ENCODE data around the gene HBQ1. TPM values are rescaled to one million over a fixed set of nuclear protein-coding genes. Genes with fewer than 3 reads are reported as not detected.
A peak's percentile ranks its signal among the peaks of the same experiment; 100 is the strongest.

Gene HBQ1
- total RNA-seq, 1 experiment from 2014 or later: not detected

DNA sequence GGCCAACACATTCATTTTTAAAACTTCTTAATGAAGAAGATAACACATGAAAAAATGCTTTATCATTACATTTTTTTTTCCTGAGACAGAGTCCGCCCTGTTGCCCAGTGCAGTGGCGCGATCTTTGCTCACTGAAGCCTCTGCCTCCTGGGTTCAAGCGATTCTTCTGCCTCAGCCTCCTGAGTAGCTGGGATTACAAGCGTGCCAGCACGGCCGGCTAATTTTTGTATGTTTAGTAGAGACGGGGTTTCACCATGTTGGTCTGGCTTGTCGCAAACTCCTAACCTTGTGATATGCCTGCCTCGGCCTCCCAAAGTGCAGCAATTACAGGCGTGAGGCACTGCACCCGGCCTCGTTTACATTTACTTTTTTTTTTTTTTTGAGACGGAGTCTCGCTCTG is 13.2 kb downstream of the HBQ1 start:
- TF ChIP-seq, protein P1, sequence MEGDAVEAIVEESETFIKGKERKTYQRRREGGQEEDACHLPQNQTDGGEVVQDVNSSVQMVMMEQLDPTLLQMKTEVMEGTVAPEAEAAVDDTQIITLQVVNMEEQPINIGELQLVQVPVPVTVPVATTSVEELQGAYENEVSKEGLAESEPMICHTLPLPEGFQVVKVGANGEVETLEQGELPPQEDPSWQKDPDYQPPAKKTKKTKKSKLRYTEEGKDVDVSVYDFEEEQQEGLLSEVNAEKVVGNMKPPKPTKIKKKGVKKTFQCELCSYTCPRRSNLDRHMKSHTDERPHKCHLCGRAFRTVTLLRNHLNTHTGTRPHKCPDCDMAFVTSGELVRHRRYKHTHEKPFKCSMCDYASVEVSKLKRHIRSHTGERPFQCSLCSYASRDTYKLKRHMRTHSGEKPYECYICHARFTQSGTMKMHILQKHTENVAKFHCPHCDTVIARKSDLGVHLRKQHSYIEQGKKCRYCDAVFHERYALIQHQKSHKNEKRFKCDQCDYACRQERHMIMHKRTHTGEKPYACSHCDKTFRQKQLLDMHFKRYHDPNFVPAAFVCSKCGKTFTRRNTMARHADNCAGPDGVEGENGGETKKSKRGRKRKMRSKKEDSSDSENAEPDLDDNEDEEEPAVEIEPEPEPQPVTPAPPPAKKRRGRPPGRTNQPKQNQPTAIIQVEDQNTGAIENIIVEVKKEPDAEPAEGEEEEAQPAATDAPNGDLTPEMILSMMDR (conservative IDR thresholded peaks at IDR 0.05; ENCODE audit: low read depth, low read length): no peak
- TF ChIP-seq EZH2phosphoT487 (IDR thresholded peaks at IDR 0.05; ENCODE audit: borderline replicate concordance, low read length): no peak
- no peak for TF ChIP-seq EZH2 (IDR thresholded peaks at IDR 0.05; ENCODE audit: low read length, unreplicated experiment)
- no peaks in the 10 kb centered on the region for H3K9me3 ChIP-seq (ENCODE audit: low read length)

DNA sequence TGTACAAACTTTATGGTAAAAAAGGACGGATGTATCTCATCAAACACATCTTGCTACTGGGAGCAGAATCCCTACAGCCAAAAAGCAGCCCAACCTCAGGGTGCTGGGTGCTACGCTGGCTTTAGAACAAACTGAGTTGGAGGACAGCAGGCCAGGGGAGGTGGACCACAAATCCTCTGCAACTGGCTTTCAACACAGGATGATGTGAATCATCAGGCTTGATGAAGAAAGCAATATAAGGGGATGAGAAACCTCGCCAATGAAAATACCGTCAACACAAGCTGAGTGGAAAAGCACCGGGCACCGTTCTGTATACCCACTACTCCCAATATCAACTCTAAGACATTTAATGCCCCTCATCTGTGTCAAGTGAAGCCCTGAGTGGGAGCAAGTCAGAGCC is 14.3 kb downstream of the HBQ1 start:
- no TSS peak for BruUV-seq (replicated peaks)
- CTCF ChIA-PET: interaction anchor here (0.6 kb wide), 1 partner anchor 34 kb away, joined by 3 read pairs; no protein-coding TSS in a partner anchor

More for the DNA sequence above, 13.2 kb downstream of the HBQ1 start:
- Histone ChIP-seq H3K4me2 (ENCODE audit: low read length) (no peak overlapping the region), H3K79me2 (ENCODE audit: low read length) (no peaks in the 10 kb centered on the region), H2AFZ (ENCODE audit: low read length) (no peak overlapping the region), H3K36me3 (ENCODE audit: low read depth, low read length) (peaks cover 23% of the 10 kb centered on the region), H3K27me3 (ENCODE audit: low read length) (no peaks in the 10 kb centered on the region), H3K4me1 (ENCODE audit: insufficient read depth, low read length) (no peaks in the 10 kb centered on the region), H4K20me1 (ENCODE audit: low read length) (no peaks in the 10 kb centered on the region), H3K9me2 (replicated peaks; ENCODE audit: low read length) (no peaks in the 10 kb centered on the region), H3K4me3 (ENCODE audit: low read length) (no peak overlapping the region), H3K27ac (ENCODE audit: low read length) (no peak overlapping the region), H3K9ac (ENCODE audit: low read length) (no peak overlapping the region), H3F3A (ENCODE audit: low read length, unreplicated experiment) (no peaks in the 10 kb centered on the region)
- POLR2A ChIA-PET (ENCODE audit: unreplicated experiment): no interaction called here
- BruUV-seq (replicated peaks): no TSS peak
- intact Hi-C loops (cut with micrococcal nuclease): no loop called here
- ATAC-seq (no peak), DNase-seq (no peak)
- CTCF ChIA-PET: no interaction called here

DNA sequence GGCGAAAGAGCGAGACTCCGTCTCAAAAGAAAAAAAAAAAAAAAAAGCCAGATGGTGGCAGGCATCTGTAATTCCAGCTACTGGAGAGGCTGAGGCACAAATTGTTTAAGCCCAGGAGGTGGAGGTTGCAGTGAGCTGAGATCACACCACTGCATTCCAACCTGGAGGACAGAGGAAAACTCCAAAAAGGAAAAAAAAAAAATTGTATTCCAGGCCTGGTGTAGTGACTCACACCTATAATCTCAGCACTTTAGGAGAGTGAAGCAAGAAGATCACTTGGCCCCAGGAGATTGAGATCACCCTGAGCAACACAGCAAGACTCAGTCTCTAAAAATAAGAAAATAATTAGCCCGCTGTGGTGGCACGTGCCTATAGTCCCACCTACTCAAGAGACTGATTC is 20.1 kb downstream of the HBQ1 start:
- H3K27ac ChIP-seq (ENCODE audit: low read length): no peak overlapping the region
- DNase-seq (peak; percentile 16), ATAC-seq (peak; percentile 50)
- no peaks in the 10 kb centered on the region for H3K27me3 ChIP-seq (ENCODE audit: low read length)
- H3K4me1 ChIP-seq (ENCODE audit: insufficient read depth, low read length): no peaks in the 10 kb centered on the region
- H3K9ac ChIP-seq (ENCODE audit: low read length): no peak overlapping the region
- H2AFZ ChIP-seq (ENCODE audit: low read length): no peak overlapping the region
- no peaks in the 10 kb centered on the region for H3K9me3 ChIP-seq (ENCODE audit: low read length)
- TF ChIP-seq EZH2 (IDR thresholded peaks at IDR 0.05; ENCODE audit: low read length, unreplicated experiment): no peak
- TF ChIP-seq, protein P1 (conservative IDR thresholded peaks at IDR 0.05; ENCODE audit: low read depth, low read length): no peak
- TF ChIP-seq EZH2phosphoT487 (IDR thresholded peaks at IDR 0.05; ENCODE audit: borderline replicate concordance, low read length): no peak
- BruUV-seq (replicated peaks): no TSS peak
- H3K79me2 ChIP-seq (ENCODE audit: low read length): no peaks in the 10 kb centered on the region
- POLR2A ChIA-PET (ENCODE audit: unreplicated experiment): no interaction called here
- no peak overlapping the region for H3K4me3 ChIP-seq (ENCODE audit: low read length)
- CTCF ChIA-PET: no interaction called here
- H3K9me2 ChIP-seq (replicated peaks; ENCODE audit: low read length): no peaks in the 10 kb centered on the region
- H3F3A ChIP-seq (ENCODE audit: low read length, unreplicated experiment): no peaks in the 10 kb centered on the region
- no peak overlapping the region for H3K4me2 ChIP-seq (ENCODE audit: low read length)
- intact Hi-C loops (cut with micrococcal nuclease): no loop called here
- no peaks in the 10 kb centered on the region for H4K20me1 ChIP-seq (ENCODE audit: low read length)
- H3K36me3 ChIP-seq (ENCODE audit: low read depth, low read length): peaks cover 21% of the 10 kb centered on the region

More for the DNA sequence above, 14.3 kb downstream of the HBQ1 start:
- TF ChIP-seq EZH2phosphoT487 (IDR thresholded peaks at IDR 0.05; ENCODE audit: borderline replicate concordance, low read length): no peak
- TF ChIP-seq, protein P1 (conservative IDR thresholded peaks at IDR 0.05; ENCODE audit: low read depth, low read length): no peak
- TF ChIP-seq EZH2 (IDR thresholded peaks at IDR 0.05; ENCODE audit: low read length, unreplicated experiment): no peak
- H3K27ac ChIP-seq (ENCODE audit: low read length): no peak overlapping the region
- H4K20me1 ChIP-seq (ENCODE audit: low read length): no peaks in the 10 kb centered on the region
- H3K36me3 ChIP-seq (ENCODE audit: low read depth, low read length): peaks cover 26% of the 10 kb centered on the region
- DNase-seq (no peak), ATAC-seq (no peak)
- no peak overlapping the region for H2AFZ ChIP-seq (ENCODE audit: low read length)
- H3K27me3 ChIP-seq (ENCODE audit: low read length): no peaks in the 10 kb centered on the region
- no peaks in the 10 kb centered on the region for H3K9me2 ChIP-seq (replicated peaks; ENCODE audit: low read length)
- no peaks in the 10 kb centered on the region for H3K79me2 ChIP-seq (ENCODE audit: low read length)
- H3K9ac ChIP-seq (ENCODE audit: low read length): no peak overlapping the region
- intact Hi-C loops (cut with micrococcal nuclease): no loop called here
- no peaks in the 10 kb centered on the region for H3K9me3 ChIP-seq (ENCODE audit: low read length)
- H3K4me2 ChIP-seq (ENCODE audit: low read length): no peak overlapping the region
- no peak overlapping the region for H3K4me3 ChIP-seq (ENCODE audit: low read length)
- H3K4me1 ChIP-seq (ENCODE audit: insufficient read depth, low read length): no peaks in the 10 kb centered on the region
- H3F3A ChIP-seq (ENCODE audit: low read length, unreplicated experiment): no peaks in the 10 kb centered on the region
- POLR2A ChIA-PET (ENCODE audit: unreplicated experiment): no interaction called here
